ENCODE measurements around the gene COG6.

COG6 gene

GRCh38 chr13:39787086-39787487 lies 131.6 kb downstream of the COG6 start:
- DNase-seq (ENCODE audit: low spot score): no peak
- Histone ChIP-seq H3K27ac (no peak overlapping the region), H3K4me3 (no peak overlapping the region)
- TF ChIP-seq CTCF (IDR thresholded peaks at IDR 0.05): no peak

- no peak for DNase-seq (ENCODE audit: low spot score)
- no peak for TF ChIP-seq CTCF (IDR thresholded peaks at IDR 0.05)
- Histone ChIP-seq H3K4me3 (no peak overlapping the region), H3K27ac (no peak overlapping the region)
Measured at GRCh38 chr13:39788102-39788501, 132.6 kb downstream of the COG6 start.

GRCh38 chr13:39789451-39789850 lies 134.0 kb downstream of the COG6 start:
- no peak for TF ChIP-seq CTCF (IDR thresholded peaks at IDR 0.05)
- Histone ChIP-seq H3K27ac (no peak overlapping the region), H3K4me3 (no peak overlapping the region)
- DNase-seq (ENCODE audit: low spot score): no peak
